Gastroesophageal sphincter (tissue), 3 donors: ENCODE results near the gene TRIM17.

Experiments used
- CTCF ChIP-seq, 4 experiments: fragments of 200-600 bp in 2 of 4; fragments of 450-650 bp in 2 of 4; sonication (generic) in 1 of 4; IDR thresholded peaks; one replicate each; pipeline ENCODE4 v1.5.1; 2017 to 2019; ENCODE audit warnings: antibody characterized with exemption in 4 of 4, mild to moderate bottlenecking in 2 of 4, moderate library complexity in 2 of 4
- EP300 ChIP-seq: sonication (generic); formaldehyde crosslinking; IDR thresholded peaks from one replicate; pipeline ENCODE4 v1.6.1; 2017; ENCODE audit warnings: antibody characterized with exemption, mild to moderate bottlenecking
- POLR2A ChIP-seq, 2 donors: fragments of 450-650 bp; IDR thresholded peaks; one replicate each; pipeline ENCODE4 v1.6.1; 2017; ENCODE audit warnings: antibody characterized with exemption in 2 of 2, mild to moderate bottlenecking in 2 of 2, moderate library complexity in 1 of 2

- no peak for TF ChIP-seq POLR2A (IDR thresholded peaks at IDR 0.05)
- no peak for TF ChIP-seq CTCF (IDR thresholded peaks at IDR 0.05)
- TF ChIP-seq EP300: no peak
Measured at GRCh38 chr1:228381356-228381755, 35.3 kb downstream of the TRIM17 start.
